ENCODE measurements around the gene ABHD16A.

Gene ABHD16A

GRCh38 chr6:31639449-31639861 lies 63.7 kb downstream of the ABHD16A start:
- DNase-seq (ENCODE audit: low read depth), result peak; percentile 87

GRCh38 chr6:31639043-31639442 lies 64.1 kb downstream of the ABHD16A start:
- no peak for DNase-seq (ENCODE audit: low read depth)

Data from EH (cell line).